HG02678 (cell line): Measurements from ENCODE around the gene DLX3.

Source experiments
- ATAC-seq: cut with Tn5 transposase; IDR thresholded peaks from one replicate; pipeline ENCODE4 v1.9.1; 2021; ENCODE audit warnings: mild to moderate bottlenecking, moderate library complexity; ENCODE audit not compliant: unreplicated experiment

Gene DLX3

DNA sequence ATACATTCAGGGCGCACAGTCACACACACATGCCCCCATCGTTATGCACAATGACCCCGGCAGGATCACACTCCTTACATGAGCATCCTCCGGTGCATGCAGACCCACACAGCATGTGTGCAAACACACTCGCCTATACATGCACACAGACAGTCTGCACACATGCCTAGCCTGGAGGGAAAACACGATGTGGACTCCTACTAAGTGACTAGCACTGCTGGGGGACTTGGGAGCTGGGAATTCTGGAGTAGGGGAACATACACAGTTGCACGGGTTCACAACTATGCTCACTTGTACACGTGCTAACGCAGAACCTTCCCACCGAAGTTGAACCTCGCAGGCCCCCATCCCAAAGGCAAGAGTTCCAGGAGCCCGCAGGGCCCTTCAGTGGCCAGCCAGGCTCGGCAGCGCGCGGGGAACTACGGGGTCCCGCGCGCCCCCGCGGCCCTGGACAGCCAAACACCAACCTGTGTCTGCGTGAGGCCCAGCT, 2.0 kb downstream of the DLX3 start:
- no peak for ATAC-seq

DNA sequence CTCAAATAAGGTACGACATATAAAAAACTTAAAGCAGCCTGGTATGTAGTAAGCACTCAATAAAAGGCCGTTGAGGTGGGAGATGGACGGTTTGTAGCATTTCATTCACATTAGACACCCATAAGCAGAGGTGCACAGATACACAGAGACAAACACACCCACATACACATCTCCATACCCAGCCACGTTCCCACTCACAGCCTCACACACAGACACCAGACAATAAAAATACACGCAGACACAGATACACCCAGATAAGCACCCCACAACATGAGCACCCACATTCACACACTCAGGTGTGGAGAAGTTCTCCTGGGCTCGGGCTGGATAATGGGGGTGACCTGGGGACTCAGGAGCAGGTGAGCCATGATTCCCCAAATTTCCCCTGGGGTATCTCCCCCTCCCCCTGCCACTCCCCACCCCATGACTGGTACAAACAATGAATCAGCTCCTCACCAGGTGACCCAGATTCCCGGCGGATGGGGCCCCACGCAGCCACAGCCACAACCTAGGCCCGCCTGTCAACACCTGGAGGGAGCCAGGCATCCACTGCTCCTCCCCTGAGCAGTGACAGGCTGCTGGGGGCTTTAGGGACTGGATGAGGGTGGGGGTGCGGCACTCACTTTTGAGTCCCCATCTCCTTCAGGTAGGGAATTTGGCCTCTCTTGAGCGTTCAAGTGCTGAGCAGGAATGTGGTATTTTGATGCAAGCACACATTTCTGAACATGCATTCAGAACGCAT, 2.7 kb downstream of the DLX3 start:
- ATAC-seq, result no peak

DNA sequence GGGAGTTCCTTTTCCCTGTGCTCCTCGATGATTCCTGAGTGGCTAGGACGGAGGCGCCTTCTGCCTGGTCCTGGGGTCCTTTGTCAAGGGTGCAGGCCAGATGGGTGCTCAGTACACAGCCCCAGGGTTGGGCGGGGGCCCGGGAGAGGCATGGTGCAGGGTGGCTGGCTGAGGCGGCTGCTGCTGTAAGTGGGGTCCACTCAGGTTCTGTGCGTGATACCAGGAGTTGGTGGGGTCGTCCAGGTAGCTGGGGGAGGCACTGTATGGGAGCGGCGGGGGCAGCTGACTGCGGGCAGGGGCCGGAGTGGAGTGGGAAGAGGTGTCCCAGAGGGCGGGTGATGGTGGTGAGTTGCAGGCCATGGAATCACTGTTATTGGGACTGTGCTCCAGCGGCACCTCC, 3.6 kb downstream of the DLX3 start:
- ATAC-seq, result no peak

DNA sequence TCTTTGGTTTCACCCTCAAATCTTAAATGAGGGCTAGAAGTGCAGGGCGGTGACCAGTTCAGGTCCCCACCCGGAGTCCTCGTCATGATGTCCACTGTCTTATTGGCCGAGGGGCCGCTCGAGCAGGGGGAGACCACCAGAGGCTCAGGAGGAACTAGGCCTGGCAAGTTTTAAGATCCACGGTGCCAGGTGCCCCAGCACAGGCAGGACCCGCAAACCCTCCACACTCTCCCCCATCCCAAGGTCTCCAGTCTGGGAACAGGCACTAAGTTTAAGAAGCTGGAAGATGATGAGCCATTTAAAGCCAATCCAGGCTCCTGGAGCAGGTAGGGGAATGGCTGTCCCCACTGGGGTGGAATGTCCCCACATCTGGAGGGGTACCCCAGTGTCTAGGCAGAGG, 4.1 kb downstream of the DLX3 start:
- ATAC-seq, result no peak

DNA sequence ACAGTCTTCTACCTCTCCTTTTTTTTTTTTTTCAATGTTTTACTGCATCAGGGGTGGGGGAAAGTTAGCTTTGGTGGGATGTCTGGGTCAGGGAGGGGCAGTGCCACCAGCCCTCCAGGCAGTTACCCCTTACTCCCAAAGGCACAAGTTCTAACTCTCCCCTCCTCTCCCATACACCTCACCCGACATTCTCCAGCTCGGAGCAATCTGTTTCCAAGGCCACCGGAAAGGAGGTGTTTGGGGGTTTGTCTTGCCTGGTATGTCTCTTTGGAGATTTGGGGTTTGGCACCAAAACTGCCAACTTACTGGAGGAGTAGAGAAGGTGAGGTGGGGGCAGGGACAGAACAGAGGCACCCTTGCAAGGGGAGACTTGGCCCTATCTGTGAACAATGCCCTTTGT, 4.7 kb downstream of the DLX3 start:
- ATAC-seq, result no peak

DNA sequence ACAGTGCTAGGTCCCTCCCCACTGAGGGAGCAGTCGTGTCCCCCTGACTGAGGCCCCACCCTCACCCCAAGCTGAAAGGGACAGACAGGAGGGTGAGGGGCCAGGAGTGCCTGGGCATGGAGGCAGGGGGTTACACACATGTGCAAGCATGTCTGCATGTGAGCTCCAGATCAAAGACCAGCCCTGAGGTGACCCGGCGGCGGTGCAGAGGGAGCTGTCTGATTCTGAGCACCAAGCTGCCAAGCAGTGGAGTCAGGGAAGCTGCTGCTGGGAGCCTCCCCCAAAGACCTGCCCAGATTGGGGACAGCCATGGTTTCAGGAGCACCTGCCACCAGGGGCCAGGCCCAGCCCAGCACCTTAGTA, 5.5 kb downstream of the DLX3 start:
- no peak for ATAC-seq

DNA sequence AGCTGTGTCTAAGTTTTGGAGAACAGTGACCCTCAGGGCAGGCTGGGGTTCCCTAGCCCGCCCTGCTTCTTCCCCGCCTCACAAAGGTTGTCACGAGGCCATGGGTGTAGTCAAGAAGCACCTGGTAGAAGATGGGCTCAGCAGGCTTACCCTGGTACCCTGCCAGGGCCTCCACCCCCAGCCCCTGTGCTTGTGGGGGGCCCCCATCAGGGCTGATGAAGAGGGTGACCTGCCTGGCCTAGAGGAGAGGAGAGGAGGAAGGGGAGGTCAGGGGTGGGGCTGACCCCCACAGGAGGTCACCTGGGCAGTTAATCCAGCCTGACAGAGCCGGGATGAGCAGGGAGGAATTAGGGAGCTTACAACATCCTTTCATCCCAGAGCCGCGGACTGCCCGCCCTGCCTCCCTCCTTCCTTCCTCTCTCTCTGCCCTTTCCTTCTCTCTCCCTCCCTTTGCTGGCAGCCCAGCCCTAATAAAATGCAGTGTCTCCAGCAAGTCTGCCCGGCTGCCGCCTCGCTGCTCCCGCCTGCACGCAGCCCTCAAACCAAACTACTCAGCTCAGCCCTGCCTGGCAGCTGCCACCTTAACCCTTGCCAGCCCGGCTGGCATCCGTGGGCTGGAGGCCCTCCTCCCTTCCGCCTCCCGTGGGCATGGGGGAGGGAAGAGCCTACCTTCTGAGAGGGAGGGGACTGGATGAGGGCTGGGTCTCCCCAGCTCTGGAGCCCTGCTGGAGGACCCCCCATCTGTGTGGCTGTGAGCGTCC, 7.2 kb downstream of the DLX3 start:
- no peak for ATAC-seq

DNA sequence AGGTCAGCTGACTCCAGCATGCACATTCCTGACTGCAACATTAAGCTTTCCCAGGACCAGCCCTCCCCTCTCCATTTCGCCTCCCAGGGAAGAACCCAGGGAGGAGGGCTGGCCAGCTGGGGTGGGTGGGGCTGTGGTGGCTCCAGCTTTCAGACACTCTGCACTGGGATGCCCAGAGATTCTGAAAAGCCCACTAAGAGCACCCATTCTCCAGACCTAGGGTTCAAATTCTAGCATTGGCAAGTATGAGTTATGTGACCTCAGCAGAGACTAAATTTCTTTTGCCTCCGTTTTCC, 7.8 kb downstream of the DLX3 start:
- no peak for ATAC-seq

DNA sequence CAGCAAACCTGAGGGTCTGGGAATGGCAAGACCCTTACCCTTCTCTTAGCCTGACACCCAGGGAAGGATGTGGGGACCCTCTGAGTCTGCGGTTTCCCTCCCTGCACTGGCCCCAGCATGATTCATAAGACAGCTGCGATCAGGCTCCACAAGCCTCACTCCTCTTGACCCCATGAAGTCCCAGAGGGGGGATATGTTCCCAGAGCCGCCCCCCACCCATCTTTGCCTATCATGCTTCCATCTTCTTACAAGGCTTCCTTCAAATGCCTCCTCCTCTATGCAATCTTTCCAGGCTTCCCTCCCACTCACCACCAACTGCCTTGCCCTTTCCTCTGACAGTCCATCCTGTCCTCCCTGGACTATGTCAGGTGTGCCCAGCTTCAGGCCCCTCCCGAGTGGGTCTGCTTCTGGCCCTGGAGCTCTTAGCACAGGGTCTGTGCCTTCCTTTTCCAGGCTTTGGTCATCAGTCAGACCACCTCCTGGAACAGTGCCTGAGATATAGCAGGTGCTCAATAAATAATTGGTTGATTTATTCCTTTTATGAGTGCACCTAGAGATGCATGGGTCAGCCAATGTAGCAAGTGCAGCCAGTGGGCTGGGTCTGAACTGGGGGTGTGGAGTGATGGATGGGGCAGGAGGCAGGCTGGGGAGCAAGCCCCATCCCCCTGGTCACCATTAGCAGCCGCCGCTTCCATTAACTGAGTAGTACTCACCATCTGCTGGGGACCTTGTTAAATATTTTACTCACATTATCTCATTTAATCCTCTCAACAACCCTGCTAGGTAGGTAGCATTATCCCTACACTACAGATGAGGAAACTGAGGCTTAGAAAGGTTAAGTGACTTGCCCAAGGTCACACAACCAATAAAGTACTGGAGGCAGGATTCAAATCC, 8.4 kb downstream of the DLX3 start:
- no peak for ATAC-seq

DNA sequence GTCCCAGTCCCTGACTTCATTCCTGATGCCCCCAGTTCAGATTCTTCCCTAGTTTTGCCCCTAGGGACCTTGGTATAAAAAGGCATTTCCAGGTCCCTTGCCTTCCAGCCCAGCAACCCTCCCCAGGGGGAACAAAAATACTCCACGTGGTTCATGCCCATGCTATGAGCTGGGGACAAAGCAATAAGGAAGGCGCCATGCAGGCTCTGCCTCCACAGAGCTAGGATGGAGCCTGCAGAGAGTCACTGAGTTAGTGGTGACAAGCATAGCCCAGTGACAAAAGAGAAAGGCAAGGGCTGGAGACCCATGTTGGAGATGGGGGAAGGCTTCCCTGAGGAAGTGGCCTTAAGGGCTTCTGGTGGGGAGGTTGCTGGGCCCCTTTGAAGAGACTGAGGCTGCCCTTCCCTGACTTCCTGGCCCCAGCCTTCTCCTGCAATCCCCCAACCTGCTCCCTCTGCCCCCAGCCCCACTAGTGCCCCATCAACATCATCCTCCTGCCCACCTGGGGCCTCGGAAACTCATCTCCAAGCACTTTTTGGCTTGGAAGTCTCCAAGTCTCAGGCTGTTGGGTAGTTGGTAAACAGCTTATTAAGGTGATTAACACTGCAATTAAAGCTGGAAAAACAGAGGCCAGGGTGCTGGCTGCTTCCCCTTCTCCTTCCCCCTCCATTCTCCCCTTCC, 9.6 kb downstream of the DLX3 start:
- ATAC-seq, result no peak

DNA sequence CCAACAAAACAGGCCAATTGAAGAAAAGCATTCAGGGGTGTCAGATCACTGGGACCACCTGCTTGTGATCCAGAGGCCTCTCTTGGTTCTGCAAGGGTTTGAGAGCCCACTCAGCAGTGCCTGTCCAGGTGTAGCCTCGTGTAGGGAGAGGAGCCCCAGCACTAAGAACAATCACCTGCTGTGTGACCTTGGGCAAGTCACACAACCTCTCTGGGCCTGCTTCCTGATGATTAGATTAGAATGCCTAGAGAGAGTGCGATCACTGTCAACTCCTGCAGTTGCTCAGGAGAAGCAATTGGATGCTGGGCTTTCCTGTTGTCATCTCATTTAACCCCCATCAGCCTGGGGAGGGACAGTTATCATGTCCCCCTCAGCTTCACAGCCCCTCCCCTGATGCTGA, 10.2 kb downstream of the DLX3 start:
- ATAC-seq, result no peak

DNA sequence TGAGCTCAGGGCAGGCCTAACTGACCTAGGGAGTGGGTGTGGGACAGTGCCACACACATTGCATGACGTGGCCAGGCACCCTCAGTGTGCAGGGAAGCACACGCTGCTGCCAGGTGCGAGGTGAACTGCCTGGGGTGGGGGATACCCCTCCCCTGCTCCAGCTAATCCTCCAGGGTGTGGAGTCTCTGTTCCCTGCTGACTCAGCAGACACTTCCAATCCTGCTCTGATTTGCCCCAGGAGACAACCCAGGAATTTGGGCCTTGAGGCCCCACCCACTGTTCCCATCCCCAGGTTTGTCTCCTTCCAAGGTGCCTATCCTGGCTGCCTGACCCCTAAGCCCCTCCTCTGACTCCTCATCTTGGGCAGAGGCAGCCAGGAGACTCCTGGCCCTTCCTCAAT, 10.7 kb downstream of the DLX3 start:
- ATAC-seq, result no peak

DNA sequence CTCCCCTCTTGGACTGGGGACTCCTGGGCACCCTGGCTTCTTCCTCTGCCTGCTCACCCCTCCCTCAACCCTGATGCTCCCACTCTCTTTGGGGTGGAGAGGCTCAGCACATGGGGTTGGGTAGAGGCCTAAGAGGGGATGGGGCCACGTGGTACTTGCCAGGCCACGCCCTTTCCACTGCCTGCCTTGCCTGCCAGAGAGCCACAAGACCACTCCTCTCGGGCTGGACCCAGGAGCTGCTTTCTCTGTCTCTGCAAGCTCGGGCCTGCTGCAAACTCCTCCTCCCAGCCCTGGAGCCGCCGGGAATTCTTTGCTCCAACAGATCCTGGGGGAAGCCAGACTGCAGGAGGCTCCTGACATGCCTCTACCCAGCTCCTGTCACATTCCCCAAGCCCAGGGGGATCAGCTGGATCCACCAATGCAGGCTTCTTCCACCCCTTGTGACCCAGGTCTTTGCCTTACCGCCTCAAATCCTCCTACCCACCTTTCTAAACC, 14.3 kb downstream of the DLX3 start:
- ATAC-seq, result no peak

DNA sequence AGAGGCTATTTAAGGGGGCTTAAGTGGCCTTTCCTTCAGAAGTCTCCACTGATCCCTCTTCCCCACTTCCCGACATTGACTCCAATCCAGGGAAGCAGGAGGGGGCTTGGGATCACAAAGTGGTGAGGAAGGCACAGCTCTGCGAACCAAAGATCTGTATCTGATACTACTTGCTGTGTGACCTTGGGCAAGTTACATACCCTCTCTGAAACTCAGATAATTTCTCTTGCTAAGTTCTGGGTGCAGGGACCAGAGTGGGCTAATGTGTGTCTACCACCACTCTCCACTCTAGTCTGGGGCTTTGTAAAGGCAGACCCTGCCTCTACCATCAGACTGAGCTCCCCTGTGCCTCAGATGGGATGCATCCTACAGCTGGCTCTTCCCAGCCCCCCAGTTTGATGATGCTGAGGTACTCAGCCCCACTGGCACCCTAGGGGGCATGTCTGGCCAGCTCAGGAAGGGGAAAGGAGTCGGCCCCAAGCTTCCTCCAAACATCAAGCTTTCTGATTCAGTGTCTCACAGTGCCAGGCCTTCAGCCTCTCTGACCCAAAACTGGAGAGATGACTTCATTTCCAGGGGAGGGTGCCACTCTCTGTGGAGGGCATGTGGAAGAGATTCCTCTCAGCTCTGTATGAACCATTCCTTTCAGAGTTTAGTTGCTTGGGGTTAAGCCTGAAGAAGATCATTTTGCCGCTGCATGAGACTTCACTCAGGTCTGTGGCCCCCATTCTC, 15.1 kb downstream of the DLX3 start:
- ATAC-seq, result no peak

DNA sequence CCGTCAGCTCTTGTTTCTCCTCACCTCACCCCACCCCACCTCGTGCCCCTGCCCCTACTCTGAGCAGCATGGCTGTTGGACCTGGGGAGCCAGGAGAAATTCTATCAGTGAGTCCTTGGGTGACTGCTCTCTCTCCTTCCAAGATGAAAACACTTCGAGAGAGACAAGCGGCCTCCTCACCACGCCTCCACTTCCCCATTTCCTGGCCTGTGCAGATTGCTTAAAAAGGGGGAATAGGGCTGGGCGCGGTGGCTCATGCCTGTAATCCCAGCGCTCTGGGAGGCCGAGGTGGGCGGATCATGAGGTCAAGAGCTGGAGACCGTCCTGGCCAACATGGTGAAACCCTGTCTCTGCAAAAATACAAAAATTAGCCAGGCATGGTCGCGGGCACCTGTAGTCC, 16.5 kb downstream of the DLX3 start:
- no peak for ATAC-seq

DNA sequence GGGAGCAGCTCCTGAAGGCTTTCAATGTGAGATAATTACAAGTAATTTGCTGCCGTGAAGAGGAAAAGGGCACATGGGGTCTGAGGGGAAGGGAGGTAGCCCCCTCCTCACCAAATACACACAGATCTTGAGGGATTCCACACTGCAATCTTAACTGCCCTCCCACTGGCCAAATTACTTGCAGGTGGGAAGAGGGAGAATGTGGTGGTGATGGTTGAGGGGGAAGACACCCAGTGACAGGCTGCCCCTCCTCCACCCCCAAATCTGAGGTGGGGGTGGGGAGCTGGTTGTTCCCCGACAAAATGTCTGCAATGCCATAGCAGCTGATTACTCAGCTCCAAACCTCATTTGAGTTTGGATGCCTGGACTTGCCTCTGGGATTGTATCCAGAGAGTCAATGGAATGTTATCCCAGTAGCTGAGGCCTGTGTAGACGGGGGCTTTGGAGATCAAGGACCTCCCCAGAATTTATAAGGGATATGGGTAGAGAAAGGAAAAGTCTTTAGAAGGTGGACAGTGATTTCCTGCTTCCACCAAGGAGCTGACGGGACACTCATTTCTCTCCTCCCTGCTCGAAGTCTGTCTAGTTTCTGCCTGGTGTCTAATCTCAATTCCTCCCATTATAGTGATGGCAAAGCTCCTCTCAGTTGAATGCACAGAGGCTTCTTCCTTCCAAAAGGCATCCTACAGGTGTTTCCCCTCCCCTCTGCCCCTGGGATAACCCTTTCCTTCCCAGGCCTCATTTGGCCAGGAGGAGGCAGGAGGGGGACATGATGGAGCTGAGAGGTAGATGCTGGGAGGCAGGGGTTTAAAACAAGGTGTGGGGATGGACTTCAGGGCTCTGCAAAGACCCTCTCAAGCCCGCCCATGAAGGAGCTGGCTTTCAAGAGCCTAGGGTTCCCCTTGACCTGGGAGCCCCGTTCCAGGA, 17.3 kb downstream of the DLX3 start:
- ATAC-seq, result no peak

DNA sequence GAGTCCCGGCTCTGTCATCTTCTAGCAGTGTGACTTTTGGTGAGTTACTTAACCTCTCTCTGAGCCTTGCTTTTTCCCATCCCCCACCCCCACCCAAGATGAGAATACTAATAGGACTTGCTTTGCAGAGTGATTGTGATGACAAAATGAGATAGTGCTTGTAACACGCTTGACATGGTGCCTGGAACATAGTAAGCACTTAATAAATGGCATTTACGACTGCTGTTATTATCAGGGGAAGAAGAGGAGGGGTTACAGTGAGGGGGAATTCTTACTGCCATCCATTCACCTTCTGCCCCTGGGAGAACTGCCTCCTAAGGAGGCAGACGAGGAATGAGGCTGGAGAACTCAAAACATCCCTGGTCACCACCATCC, 18.2 kb downstream of the DLX3 start:
- no peak for ATAC-seq

DNA sequence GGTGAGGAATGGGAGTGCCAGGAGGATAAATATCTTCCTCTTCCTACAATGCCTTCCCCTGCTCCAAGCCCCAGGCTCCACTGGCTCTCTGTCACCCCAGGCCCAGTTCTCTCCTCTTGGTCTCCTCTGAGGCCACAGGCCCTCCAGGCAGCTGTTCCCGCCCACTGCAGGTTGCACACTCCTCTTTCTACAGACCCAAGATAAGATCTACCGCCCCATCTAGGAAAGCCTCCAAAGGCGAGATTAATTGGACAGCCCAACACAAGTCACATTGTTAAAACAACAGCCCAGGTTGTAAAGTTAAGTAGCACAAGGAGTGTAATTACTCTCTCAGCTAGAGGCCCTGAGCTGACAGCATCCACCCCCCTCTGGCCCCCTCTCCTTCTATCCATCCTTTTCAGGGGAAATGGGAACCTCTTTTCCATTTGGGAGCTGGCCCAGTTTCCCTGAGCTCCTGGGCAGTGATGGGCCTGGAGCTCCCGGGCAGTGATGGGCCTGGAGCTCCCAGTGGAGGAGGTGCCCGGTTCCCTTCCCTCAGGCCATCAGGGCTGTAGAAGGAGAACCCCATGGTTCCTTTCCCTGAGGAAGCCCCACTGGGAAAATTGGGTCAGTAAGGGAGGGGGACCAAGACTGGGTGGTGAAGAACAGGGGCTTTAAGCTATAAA, 18.7 kb downstream of the DLX3 start:
- ATAC-seq, result no peak

DNA sequence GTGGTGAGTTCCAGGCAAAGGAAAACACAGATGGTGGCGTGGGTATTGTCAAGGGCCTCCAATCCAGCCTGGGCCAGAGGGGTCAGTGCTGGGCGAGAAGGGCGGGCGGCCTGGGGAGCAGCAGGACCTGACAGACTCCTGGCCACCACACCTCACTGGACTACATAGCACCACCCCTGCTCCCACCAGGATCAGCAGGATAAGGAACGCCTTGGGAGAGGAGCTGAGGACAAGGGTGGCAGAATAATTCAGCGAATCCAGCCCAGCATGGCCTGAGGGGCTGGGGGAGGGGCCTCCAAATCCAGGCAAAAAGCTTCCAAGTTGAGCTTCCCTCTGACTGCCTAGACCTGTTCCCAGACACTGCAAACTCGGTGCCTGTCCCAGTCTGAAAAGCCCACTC, 19.5 kb downstream of the DLX3 start:
- ATAC-seq, result no peak
